Epithelial cell of esophagus (primary cell): ENCODE measurements around the gene AKAP13.
A peak's percentile ranks its signal among the peaks of the same experiment; 100 is the strongest.
"Not testable (repeated sequence)": the region's sequence is repeated elsewhere in the genome, so short reads cannot be mapped to it uniquely, and the experiment has no call there.

Experiments
- DNase-seq: peaks from one replicate; pipeline ENCODE4 v3.0.0; 2010; ENCODE audit warnings: low read depth
- H3K4me3 ChIP-seq: 2 replicates; pipeline ENCODE4 v1.5.1; 2011; ENCODE audit warnings: mild to moderate bottlenecking, low read length, control low read depth
- TF ChIP-seq, protein P1 (sequence below): IDR thresholded peaks from 2 replicates; pipeline ENCODE4 v1.5.1; 2011; ENCODE audit warnings: low read depth, mild to moderate bottlenecking, low read length, control low read depth, inconsistent platforms; ENCODE audit not compliant: insufficient read depth; ENCODE audit errors: missing control alignments

Gene AKAP13

GRCh38 chr15:85427286-85428028 lies 47.1 kb downstream of the AKAP13 start:
- no peak overlapping the region for H3K4me3 ChIP-seq
- TF ChIP-seq, protein P1, sequence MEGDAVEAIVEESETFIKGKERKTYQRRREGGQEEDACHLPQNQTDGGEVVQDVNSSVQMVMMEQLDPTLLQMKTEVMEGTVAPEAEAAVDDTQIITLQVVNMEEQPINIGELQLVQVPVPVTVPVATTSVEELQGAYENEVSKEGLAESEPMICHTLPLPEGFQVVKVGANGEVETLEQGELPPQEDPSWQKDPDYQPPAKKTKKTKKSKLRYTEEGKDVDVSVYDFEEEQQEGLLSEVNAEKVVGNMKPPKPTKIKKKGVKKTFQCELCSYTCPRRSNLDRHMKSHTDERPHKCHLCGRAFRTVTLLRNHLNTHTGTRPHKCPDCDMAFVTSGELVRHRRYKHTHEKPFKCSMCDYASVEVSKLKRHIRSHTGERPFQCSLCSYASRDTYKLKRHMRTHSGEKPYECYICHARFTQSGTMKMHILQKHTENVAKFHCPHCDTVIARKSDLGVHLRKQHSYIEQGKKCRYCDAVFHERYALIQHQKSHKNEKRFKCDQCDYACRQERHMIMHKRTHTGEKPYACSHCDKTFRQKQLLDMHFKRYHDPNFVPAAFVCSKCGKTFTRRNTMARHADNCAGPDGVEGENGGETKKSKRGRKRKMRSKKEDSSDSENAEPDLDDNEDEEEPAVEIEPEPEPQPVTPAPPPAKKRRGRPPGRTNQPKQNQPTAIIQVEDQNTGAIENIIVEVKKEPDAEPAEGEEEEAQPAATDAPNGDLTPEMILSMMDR = no peak
- no peak for DNase-seq

DNA sequence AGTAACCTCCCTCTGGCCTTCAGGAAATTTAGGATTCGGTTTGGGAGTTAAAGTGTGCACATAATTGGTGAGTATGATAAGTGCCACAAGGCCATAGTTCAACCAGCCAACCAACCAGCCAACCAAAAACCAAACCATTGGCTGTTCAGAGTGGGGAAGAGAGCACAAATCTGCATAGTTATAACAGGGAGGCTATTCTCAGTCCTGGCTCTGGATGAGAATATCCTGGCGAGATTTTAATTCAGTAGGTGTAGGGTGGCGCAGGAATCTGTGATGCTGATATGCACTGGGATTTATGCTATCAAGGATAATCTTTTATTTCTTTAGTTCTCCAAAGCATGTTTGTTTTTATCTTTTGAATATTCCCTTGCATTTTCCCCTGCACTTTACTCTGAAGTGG lies 49.1 kb downstream of the AKAP13 start:
- DNase-seq = no peak
- H3K4me3 ChIP-seq = no peak overlapping the region
- TF ChIP-seq, protein P1 = no peak

- TF ChIP-seq, protein P1 = no peak
- peak; percentile 58 for DNase-seq
- no peak overlapping the region for H3K4me3 ChIP-seq
Observed at GRCh38 chr15:85430406-85431204, 50.2 kb downstream of the AKAP13 start.

DNA sequence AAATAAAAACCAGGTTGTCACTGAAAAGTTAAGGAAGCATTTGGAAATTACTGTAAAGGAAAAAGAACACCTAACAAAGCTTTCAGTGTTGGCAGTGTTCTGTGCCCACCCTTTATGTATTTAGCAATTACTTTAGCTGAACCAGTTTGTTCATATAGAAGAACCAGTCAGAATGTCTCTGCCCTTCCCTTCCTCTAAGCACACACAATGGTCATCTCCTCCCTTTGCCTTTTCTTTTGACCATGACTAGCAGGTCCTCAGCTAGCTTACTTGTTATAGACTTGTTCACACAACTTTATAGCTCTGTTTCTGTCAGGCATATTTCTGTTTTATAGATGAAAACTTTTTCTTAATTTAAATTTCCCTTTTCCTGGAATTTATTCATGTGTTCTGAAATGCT lies 59.6 kb downstream of the AKAP13 start:
- peak; percentile 21 for DNase-seq
- H3K4me3 ChIP-seq = no peak overlapping the region
- TF ChIP-seq, protein P1 = no peak

GRCh38 chr15:85440451-85440850 lies 60.0 kb downstream of the AKAP13 start:
- TF ChIP-seq, protein P1 = no peak
- H3K4me3 ChIP-seq = no peak overlapping the region
- DNase-seq = peak; percentile 68

- not testable (repeated sequence) for DNase-seq, H3K4me3 ChIP-seq
Observed at GRCh38 chr15:85441854-85442253, 61.5 kb downstream of the AKAP13 start.

GRCh38 chr15:85443046-85443445 lies 62.6 kb downstream of the AKAP13 start:
- DNase-seq = no peak
- H3K4me3 ChIP-seq = no peak overlapping the region
- TF ChIP-seq, protein P1 = no peak
